Astrocyte (in vitro differentiated cells and primary cell): ENCODE measurements around the gene WDR59. TPM values are rescaled to one million over a fixed set of nuclear protein-coding genes. Genes with fewer than 3 reads are reported as not detected.

Experiments used
- DNase-seq: peaks from one replicate; pipeline ENCODE4 v3.0.0-alpha.2; 2010; ENCODE audit warnings: low read depth
- FAIRE-seq: peaks from 2 replicates; lab custom pipeline; 2011; peaks lifted over from hg19 to GRCh38; lab: Jason Lieb, UNC
- H2AFZ ChIP-seq: 2 replicates; pipeline ENCODE4 v1.6.0; 2012; ENCODE audit warnings: low read depth, low read length, inconsistent platforms
- H3K27ac ChIP-seq: 2 replicates; pipeline ENCODE4 v1.5.1; 2011; ENCODE audit warnings: low read depth, low read length, inconsistent platforms
- H3K27me3 ChIP-seq: 2 replicates; pipeline ENCODE4 v1.6.0; 2011; ENCODE audit warnings: low read length, inconsistent platforms; ENCODE audit not compliant: insufficient read depth
- H3K36me3 ChIP-seq: 2 replicates; pipeline ENCODE4 v1.5.1; 2011; ENCODE audit warnings: low read length, inconsistent platforms; ENCODE audit not compliant: insufficient read depth
- H3K4me1 ChIP-seq: 2 replicates; pipeline ENCODE4 v1.5.1; 2011; ENCODE audit warnings: low read length, inconsistent platforms; ENCODE audit not compliant: insufficient read depth
- H3K4me2 ChIP-seq: 2 replicates; pipeline ENCODE4 v1.6.0; 2012; ENCODE audit warnings: low read length, inconsistent platforms
- H3K4me3 ChIP-seq: 2 replicates; pipeline ENCODE4 v1.5.1; 2011; ENCODE audit warnings: low read depth, mild to moderate bottlenecking, low read length, inconsistent platforms; ENCODE audit not compliant: insufficient read depth
- H3K79me2 ChIP-seq: 2 replicates; pipeline ENCODE4 v1.6.0; 2012; ENCODE audit warnings: mild to moderate bottlenecking, low read length, inconsistent platforms; ENCODE audit not compliant: insufficient read depth
- H3K9ac ChIP-seq: 2 replicates; pipeline ENCODE4 v1.6.0; 2012; ENCODE audit warnings: mild to moderate bottlenecking, low read length, inconsistent platforms
- H3K9me3 ChIP-seq: 2 replicates; pipeline ENCODE4 v1.5.1; 2012; ENCODE audit warnings: low read depth, mild to moderate bottlenecking, low read length, inconsistent platforms; ENCODE audit not compliant: insufficient read depth
- H4K20me1 ChIP-seq: 2 replicates; pipeline ENCODE4 v1.6.0; 2012; ENCODE audit warnings: low read length, inconsistent platforms; ENCODE audit not compliant: insufficient read depth
- H3K27ac Mint-ChIP-seq: one replicate; pipeline ENCODE4 v1.8.0; 2021; ENCODE audit warnings: mild to moderate bottlenecking, mixed read lengths; ENCODE audit not compliant: unreplicated experiment
- H3K27me3 Mint-ChIP-seq: one replicate; pipeline ENCODE4 v1.8.0; 2021; ENCODE audit warnings: low read depth, mixed read lengths; ENCODE audit not compliant: unreplicated experiment
- H3K36me3 Mint-ChIP-seq: one replicate; pipeline ENCODE4 v1.8.0; 2021; ENCODE audit warnings: low read depth, mixed read lengths; ENCODE audit not compliant: unreplicated experiment
- H3K4me1 Mint-ChIP-seq: one replicate; pipeline ENCODE4 v1.8.0; 2021; ENCODE audit warnings: low read depth, mixed read lengths; ENCODE audit not compliant: unreplicated experiment
- H3K4me3 Mint-ChIP-seq: one replicate; pipeline ENCODE4 v1.8.0; 2021; ENCODE audit warnings: mild to moderate bottlenecking, moderate library complexity, mixed read lengths; ENCODE audit not compliant: unreplicated experiment
- H3K9me3 Mint-ChIP-seq: one replicate; pipeline ENCODE4 v1.8.0; 2021; ENCODE audit warnings: mild to moderate bottlenecking, mixed read lengths; ENCODE audit not compliant: unreplicated experiment
- CTCF ChIP-seq: IDR thresholded peaks from 2 replicates; pipeline ENCODE4 v1.5.1; 2011; ENCODE audit warnings: low read depth, mild to moderate bottlenecking, inconsistent platforms, low read length, moderate library complexity; ENCODE audit not compliant: insufficient read depth
- EZH2 ChIP-seq: IDR thresholded peaks from 2 replicates; pipeline ENCODE4 v1.6.1; 2012; ENCODE audit warnings: mild to moderate bottlenecking, low read length, inconsistent platforms; ENCODE audit not compliant: insufficient read depth
- total RNA-seq: library from RNA; stranded (reverse); gene quantifications from 2 replicates; pipeline ENCODE4 v1.2.1, GENCODE V29; 2021

WDR59 gene
- total RNA-seq, 1 donor from 2014 or later = 63.8 TPM

GRCh38 chr16:74984194-74984528, 762 bp downstream of the WDR59 start:
- no peak for FAIRE-seq
- H2AFZ ChIP-seq = peak overlapping the region; percentile 96
- H3K4me3 ChIP-seq = peak overlapping the region; percentile 98
- Mint-ChIP-seq H3K36me3 (no peaks in the 10 kb centered on the region), H3K4me3 (peak overlapping the region; percentile 93), H3K27me3 (no peaks in the 10 kb centered on the region), H3K9me3 (no peaks in the 10 kb centered on the region), H3K4me1 (peaks cover 2% of the 10 kb centered on the region), H3K27ac (no peak overlapping the region)
- peak overlapping the region; percentile 97 for H3K9ac ChIP-seq
- H4K20me1 ChIP-seq = peaks cover 22% of the 10 kb centered on the region
- H3K27ac ChIP-seq = peak overlapping the region; percentile 77
- H3K36me3 ChIP-seq = no peaks in the 10 kb centered on the region
- H3K4me1 ChIP-seq = no peaks in the 10 kb centered on the region
- DNase-seq = no peak
- H3K27me3 ChIP-seq = no peaks in the 10 kb centered on the region
- H3K79me2 ChIP-seq = peaks cover 25% of the 10 kb centered on the region
- peak overlapping the region; percentile 99 for H3K4me2 ChIP-seq
- TF ChIP-seq CTCF = no peak
- TF ChIP-seq EZH2 = no peak
- H3K9me3 ChIP-seq = no peaks in the 10 kb centered on the region

- Histone ChIP-seq H3K9me3 (no peaks in the 10 kb centered on the region), H3K36me3 (no peaks in the 10 kb centered on the region), H2AFZ (no peak overlapping the region), H3K4me3 (no peak overlapping the region), H3K27me3 (no peaks in the 10 kb centered on the region), H3K79me2 (peaks cover 25% of the 10 kb centered on the region), H4K20me1 (peaks cover 29% of the 10 kb centered on the region), H3K9ac (no peak overlapping the region), H3K27ac (no peak overlapping the region), H3K4me2 (no peak overlapping the region), H3K4me1 (no peaks in the 10 kb centered on the region)
- Mint-ChIP-seq H3K27ac (no peak overlapping the region), H3K4me3 (peak overlapping the region; percentile 27), H3K9me3 (no peaks in the 10 kb centered on the region), H3K36me3 (no peaks in the 10 kb centered on the region), H3K4me1 (peaks cover 2% of the 10 kb centered on the region), H3K27me3 (no peaks in the 10 kb centered on the region)
- no peak for TF ChIP-seq CTCF
- TF ChIP-seq EZH2 = no peak
- DNase-seq (no peak), FAIRE-seq (no peak)
Measured at GRCh38 chr16:74982256-74982655, 2.7 kb downstream of the WDR59 start.

GRCh38 chr16:74975591-74975990, 9.3 kb downstream of the WDR59 start:
- Histone ChIP-seq H3K27ac (no peak overlapping the region), H3K4me3 (no peak overlapping the region), H3K27me3 (no peaks in the 10 kb centered on the region), H2AFZ (no peak overlapping the region), H3K9me3 (no peaks in the 10 kb centered on the region), H3K9ac (no peak overlapping the region), H3K4me2 (no peak overlapping the region), H3K4me1 (no peaks in the 10 kb centered on the region), H3K36me3 (peaks cover 4% of the 10 kb centered on the region), H4K20me1 (peaks cover 22% of the 10 kb centered on the region), H3K79me2 (no peaks in the 10 kb centered on the region)
- no peak overlapping the region for H3K27ac Mint-ChIP-seq
- H3K9me3 Mint-ChIP-seq = no peaks in the 10 kb centered on the region
- H3K27me3 Mint-ChIP-seq = no peaks in the 10 kb centered on the region
- FAIRE-seq = no peak
- no peaks in the 10 kb centered on the region for H3K4me1 Mint-ChIP-seq
- TF ChIP-seq CTCF = no peak
- TF ChIP-seq EZH2 = no peak
- no peak overlapping the region for H3K4me3 Mint-ChIP-seq
- peaks cover 4% of the 10 kb centered on the region for H3K36me3 Mint-ChIP-seq
- no peak for DNase-seq
